Measurements from ENCODE around the gene TMEM40.

GRCh38 chr3:12705374-12705926 lies 53.6 kb downstream of the TMEM40 start:
- no peak for TF ChIP-seq EP300 (IDR thresholded peaks at IDR 0.05; ENCODE audit: low read depth)
- TF ChIP-seq POLR2A (IDR thresholded peaks at IDR 0.05) = no peak
- TF ChIP-seq, protein P1, sequence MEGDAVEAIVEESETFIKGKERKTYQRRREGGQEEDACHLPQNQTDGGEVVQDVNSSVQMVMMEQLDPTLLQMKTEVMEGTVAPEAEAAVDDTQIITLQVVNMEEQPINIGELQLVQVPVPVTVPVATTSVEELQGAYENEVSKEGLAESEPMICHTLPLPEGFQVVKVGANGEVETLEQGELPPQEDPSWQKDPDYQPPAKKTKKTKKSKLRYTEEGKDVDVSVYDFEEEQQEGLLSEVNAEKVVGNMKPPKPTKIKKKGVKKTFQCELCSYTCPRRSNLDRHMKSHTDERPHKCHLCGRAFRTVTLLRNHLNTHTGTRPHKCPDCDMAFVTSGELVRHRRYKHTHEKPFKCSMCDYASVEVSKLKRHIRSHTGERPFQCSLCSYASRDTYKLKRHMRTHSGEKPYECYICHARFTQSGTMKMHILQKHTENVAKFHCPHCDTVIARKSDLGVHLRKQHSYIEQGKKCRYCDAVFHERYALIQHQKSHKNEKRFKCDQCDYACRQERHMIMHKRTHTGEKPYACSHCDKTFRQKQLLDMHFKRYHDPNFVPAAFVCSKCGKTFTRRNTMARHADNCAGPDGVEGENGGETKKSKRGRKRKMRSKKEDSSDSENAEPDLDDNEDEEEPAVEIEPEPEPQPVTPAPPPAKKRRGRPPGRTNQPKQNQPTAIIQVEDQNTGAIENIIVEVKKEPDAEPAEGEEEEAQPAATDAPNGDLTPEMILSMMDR (IDR thresholded peaks at IDR 0.05) = no peak
